Fibroblast of peridontal ligament (primary cell): ENCODE results near the gene PIK3R6.
"Not testable (repeated sequence)": the region's sequence is repeated elsewhere in the genome, so short reads cannot be mapped to it uniquely, and the experiment has no call there.

Experiments used
- DNase-seq: peaks from one replicate; pipeline ENCODE4 v3.0.0-alpha.2; 2010; ENCODE audit errors: extremely low read depth

The PIK3R6 gene

DNA sequence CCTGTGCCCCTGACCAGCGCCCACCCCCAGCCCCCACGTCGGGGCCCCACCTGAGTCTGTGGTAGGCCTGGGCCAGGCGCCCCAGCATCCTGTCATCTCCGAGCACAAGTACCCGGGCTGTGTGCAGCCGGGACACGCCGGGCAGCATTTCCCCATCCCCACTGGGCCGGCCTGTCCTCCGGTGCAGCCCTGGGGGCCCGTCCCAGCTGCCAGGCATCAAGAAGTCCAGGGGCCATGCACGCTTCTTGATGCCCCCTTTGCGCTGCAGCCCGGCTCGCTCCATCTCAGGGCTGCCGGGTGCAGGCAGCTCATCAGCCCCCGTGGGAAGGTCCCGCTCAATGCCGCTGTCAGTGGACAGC lies 39.0 kb downstream of the PIK3R6 start:
- DNase-seq: no peak

DNA sequence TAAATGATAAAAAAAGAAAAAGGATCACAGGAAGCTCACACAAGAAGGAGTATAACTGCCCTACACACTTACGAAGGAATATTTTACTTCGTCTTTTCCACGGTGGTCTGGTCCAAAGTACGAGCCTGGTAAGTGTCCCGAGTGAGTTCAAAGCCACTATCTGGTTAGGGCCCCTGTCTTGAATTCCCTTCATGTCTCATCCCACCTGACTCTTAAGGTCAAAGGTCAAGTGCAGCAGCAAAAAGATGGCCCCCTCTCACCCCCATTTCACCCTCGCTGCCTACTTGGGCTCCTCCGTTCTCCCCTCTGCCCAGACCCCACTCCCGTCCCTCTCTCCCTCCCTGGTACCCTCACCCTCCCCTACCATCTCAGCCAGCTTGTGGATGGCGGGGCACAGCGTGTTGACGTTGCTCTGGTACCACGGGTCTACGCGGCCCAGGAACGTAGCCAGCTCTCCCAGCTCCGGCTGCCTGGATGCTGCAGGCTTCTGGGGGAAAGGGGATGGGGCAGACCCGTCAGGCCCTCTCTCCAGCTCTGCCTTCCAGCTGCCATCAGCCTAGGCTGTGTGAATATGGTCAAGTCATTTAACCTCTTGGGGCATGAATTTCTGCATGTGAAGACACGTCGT lies 40.6 kb downstream of the PIK3R6 start:
- no peak for DNase-seq

DNA sequence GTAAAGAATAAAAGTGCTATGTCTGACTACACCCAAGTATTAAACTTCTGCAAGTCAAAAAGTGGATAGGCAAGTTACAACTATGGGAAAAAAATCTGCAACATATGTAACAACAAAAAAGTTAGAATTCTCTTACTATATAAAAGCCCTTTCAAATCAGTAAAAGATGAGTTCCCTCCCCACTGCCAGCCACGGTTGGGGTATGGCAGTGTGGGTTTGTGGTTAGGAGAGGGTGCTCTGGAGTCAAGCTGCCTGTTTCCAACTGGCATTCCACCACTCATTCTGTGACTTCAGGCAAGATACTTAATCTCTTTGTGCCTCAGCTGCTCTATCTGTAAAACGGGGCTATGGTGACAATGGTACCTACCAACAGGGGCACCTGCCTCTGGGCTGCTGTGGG lies 41.7 kb downstream of the PIK3R6 start:
- DNase-seq: no peak

DNA sequence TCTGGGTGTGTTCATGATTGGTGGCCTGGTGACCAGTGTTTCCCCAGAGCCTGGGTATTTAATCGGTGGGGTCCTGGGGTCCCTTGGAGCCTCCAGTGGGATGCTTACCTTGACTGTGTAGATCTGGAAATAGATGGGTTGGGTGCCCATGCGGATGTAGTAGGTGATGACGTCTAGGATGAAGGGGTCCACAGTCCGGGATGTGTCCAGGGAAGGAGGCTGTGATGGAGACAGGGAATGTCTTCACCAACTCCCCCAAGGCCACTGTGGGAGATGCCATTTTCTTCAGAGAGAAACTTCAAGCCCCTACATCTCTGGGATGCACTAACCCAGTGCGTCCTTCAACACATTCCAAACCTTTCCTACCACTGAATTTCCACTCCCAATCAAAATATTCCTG lies 44.2 kb downstream of the PIK3R6 start:
- DNase-seq: no peak

DNA sequence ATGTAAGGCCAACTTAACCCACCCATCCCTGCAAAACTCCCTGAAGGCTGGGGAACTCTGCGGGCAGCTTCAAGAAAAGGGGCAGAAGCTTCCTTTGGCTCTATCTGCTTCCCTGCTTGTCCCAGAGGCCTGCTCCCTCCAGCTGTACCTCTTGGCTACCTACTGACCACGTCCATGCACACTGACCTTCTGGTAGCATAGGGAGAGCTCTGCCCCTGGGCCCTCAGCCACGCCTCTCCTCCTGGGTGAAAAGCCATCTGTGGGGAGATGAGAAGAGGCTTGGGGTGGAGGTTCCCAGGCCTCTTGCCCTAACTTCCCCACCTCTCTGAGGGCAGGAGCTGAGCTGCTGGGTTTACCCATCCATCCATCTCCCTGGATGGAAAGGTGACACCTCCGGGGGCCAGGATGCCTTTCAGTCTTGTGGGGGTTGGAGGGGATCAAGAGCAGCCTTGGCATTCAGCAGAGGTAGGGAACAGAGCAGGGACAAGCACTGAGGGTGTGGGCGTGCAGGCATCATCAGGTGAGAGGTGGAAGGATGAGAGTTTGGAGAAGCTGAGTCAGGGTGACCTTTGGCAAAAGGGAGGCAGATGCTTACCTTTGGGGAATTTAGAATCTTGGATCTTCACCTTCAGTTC lies 45.0 kb downstream of the PIK3R6 start:
- DNase-seq: no peak

- no peak for DNase-seq
Observed at GRCh38 chr17:8821446-8822105, 45.9 kb downstream of the PIK3R6 start.

GRCh38 chr17:8820311-8821010 lies 47.0 kb downstream of the PIK3R6 start:
- DNase-seq: no peak

DNA sequence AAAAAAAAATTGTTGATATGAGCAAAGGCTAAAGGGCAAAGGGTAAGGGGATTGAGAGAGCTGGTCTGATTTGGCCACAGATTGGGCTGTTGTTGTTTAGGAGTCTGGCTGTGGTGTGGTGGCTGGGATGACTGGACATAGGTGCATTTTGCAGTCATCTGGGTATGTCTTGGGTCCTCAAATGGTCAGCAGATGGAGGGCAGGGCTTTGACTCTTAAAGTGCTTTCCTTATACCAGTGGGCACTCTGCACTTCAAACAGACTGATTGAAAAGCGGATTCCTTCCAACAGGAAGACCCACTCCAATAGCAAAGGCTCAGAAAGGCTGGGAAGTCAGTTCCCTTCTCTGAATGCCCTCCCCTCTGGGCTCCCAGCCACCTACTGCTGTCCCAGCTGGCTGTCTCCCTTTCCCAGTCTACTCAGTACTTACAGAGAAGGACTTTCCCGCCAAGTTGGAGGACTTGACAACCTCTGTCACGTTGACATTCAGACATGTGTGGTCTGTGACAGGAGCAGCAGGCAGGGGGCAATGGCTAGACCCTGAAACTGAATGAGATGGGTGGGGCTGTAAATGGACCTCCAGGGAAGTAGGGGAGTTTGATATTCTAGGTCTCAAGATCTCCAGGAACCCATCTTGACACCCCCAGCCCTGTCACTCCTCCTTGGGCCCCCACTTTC lies 48.7 kb downstream of the PIK3R6 start:
- DNase-seq: no peak

GRCh38 chr17:8818047-8818446 lies 49.4 kb downstream of the PIK3R6 start:
- DNase-seq: no peak

GRCh38 chr17:8806926-8807550 lies 60.4 kb downstream of the PIK3R6 start:
- DNase-seq: no peak

GRCh38 chr17:8806253-8806925 lies 61.1 kb downstream of the PIK3R6 start:
- DNase-seq: no peak

- not testable (repeated sequence) for DNase-seq
Observed at GRCh38 chr17:8805396-8805795, 62.1 kb downstream of the PIK3R6 start.

DNA sequence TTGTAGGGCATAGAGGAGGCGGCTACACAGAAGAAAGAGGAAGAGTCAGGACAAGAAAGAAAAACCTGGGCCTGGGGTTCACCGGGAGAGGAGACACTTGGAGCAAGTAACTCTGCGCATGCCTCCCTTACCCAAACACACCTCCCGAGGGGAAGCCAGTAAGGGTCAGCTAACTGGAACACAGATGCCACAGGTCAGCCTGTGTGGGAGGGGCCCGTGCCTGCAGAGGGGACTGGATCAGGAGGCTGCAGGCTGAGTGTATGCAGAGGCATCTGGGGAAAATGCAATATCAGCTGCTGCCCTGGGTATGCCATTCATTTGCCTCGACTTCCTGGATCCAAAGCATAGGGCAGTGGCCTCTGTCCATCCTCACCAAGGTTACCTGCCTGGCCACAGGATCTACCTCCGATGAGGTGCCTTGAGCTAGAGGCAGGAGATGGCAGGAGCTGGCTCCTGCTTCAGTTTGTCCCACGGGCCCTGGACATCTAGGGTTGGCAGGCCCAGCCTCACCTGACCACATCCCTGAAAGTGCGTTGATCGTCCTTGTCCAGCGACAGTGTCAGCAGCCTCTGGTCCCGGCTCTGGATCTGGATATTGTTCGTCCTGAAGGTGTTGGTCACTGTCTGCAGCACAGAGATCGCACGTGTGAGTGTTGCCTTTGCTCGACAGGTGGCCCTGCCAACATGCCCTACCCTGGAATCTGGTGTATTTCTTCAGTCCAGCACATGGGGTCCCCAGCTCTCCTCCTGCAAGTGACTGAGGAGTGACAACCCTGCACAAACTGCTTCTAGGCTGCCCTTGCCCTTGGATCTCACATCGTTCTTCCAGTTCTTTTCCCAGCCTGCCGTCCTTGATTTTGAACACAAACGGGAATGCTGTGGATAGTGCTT lies 63.7 kb downstream of the PIK3R6 start:
- no peak for DNase-seq

- DNase-seq: no peak
Observed at GRCh38 chr17:8801135-8801840, 66.2 kb downstream of the PIK3R6 start.

DNA sequence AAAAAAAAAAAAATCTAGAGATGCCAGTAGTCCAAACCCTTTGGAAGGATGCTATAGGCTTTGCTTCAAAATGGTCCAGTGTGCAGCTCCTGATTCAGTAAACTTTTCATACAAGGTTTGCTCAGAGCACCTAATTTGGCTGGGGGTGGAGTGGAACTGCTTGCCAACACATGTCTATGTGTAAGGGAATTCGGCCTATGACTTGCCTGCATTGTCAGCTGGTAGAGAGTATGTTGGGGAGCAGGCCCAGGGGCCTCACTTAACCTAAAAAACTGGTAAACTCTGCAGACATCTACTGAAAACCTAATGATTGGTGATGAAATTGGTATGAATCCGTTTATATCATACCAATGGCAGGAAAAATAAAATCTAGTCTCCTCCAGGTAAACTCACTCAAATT lies 66.8 kb downstream of the PIK3R6 start:
- DNase-seq: no peak

DNA sequence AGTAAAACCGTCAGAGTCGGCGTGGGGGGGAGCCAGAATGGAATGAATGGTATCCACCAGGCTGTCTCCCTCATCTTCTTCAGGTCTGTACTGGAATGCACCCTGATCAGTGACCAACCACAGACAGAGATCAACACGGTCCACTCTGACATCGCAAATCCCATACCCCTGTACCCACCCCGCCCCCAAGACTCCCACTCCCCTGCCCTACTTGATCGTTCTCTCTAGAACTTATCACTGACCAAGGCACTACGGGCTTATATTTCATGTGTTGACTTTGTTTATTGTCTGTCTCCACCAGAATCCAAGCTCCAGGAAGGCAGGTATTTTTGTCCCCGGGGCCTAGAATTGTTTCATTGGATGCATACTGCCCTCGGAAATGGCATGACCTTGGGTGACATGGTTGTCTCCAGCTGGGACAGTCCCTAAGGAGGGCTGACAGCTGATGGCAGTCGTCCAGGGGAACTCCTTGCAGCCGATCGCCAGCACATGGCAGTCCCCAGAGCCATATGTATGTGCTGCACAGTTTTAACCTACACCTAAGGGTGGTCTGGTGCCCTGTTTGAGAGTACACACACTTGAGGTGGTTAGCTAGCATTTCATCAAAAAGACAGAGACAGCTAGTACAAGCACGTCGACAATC lies 67.8 kb downstream of the PIK3R6 start:
- no peak for DNase-seq

DNA sequence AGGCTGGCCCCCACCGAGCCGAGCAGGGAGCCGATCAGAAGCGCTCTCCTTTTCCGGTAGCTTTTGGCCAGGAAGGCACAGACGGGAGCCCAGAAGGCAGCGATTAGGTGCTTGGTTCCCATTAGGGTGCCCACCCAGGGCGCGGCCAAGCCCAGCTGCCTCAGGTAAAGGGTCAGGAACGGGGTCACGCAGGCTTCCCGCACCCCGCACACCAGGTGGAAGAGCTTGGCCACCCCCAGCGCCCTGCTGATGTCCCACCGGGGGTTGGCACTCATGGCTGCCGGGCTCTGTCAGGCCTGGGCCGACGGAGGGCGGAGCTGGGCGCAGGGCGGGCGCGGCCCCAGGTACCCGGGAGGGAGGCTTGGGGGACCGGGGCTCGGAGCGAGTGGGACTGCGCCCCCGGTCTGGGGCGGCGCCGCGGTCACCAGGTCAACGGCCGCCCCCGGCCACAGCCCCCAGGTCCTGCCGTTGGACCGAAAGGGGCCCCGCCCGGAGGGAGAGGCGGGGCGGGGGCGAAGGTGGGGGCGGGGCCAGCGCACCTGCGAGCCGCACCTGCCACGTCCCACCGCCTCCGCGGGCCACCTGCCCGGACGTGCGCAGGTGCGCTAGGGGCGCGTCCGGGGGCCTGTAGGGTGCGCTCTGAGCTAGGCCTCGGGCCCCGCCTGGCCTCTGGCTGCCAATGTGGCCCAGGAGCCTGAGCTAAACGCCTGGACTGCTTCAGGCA lies 68.5 kb downstream of the PIK3R6 start, which contains the start of gene MFSD6L:
Gene MFSD6L, minus strand, starts transcription at position 520 of the 724 bp plus-strand sequence. Its CDS starts 245 bp downstream, at position 275.
- no peak for DNase-seq

DNA sequence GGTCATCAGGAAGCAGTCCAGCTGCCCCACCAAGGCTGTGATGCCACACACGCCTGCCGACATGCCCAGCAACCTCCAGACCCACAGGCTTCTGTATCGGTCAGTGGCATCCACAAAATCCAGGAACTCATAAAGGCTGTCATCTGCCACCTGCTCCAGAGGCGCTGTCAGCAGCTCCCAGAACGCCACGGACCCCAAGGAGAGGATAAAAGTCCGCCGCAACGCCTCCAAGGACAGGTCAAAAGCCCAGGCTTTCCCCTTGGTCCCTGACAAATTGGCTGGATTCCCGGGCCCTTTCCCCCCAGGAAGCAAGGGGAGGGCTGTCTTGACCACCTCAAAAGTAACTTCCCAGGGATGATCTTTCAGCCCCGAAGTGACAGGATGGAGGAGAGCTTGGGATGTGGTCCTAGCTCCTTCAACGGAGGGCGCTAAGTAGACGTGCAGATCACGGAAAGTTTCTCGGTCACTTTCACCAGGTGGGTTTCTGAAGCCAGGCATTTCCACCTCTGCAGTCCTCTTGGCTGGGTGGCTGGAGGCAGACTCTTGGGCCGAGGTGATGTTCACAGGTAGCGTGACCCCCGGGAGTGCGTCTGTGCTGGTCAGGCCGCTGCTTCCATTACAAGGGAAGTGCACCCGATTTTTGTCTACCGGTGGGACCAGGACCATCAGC lies 69.2 kb downstream of the PIK3R6 start:
- no peak for DNase-seq
